HL-60 (cell line): ENCODE results near the gene CCDC85A.

Source experiments
- DNase-seq, 2 experiments: peaks; one replicate each; pipeline ENCODE4 v3.0.0-alpha.2; 2010 to 2020; ENCODE audit warnings: low read depth in 1 of 2, low spot score in 1 of 2
- H3K27ac ChIP-seq: fragments of 250-450 bp; sonication (Bioruptor Pico); replicated peaks from 2 replicates; pipeline ENCODE4 v1.5.1; 2020; ENCODE audit warnings: mild to moderate bottlenecking, moderate library complexity
- H3K27me3 ChIP-seq: fragments of 250-450 bp; sonication (Bioruptor Pico); 2 replicates; pipeline ENCODE4 v1.5.1; 2021; ENCODE audit warnings: mild to moderate bottlenecking, moderate library complexity; ENCODE audit not compliant: insufficient read depth, poor library complexity, severe bottlenecking
- H3K4me3 ChIP-seq: replicated peaks from 2 replicates; pipeline ENCODE4 v1.5.1; 2011; ENCODE audit warnings: mild to moderate bottlenecking, control low read depth, low read length; ENCODE audit not compliant: insufficient read depth
- GABPA ChIP-seq: IDR thresholded peaks from 2 replicates; pipeline ENCODE4 v1.6.1; 2012; ENCODE audit warnings: low read depth
- POLR2AphosphoS5 ChIP-seq: IDR thresholded peaks from 2 replicates; pipeline ENCODE4 v1.6.1; 2012; ENCODE audit warnings: low read depth
- SPI1 ChIP-seq: IDR thresholded peaks from 2 replicates; pipeline ENCODE4 v1.6.1; 2012; ENCODE audit warnings: low read depth, mild to moderate bottlenecking, borderline replicate concordance
- TF ChIP-seq, protein P1 (sequence below): IDR thresholded peaks from one replicate; pipeline ENCODE4 v1.5.1; 2011; ENCODE audit warnings: low read length, control low read depth, inconsistent platforms; ENCODE audit not compliant: insufficient read depth
- TF ChIP-seq, protein P2 (sequence below): IDR thresholded peaks from 2 replicates; pipeline ENCODE4 v1.6.1; 2012; ENCODE audit warnings: low read depth; ENCODE audit not compliant: insufficient replicate concordance

Gene CCDC85A

DNA sequence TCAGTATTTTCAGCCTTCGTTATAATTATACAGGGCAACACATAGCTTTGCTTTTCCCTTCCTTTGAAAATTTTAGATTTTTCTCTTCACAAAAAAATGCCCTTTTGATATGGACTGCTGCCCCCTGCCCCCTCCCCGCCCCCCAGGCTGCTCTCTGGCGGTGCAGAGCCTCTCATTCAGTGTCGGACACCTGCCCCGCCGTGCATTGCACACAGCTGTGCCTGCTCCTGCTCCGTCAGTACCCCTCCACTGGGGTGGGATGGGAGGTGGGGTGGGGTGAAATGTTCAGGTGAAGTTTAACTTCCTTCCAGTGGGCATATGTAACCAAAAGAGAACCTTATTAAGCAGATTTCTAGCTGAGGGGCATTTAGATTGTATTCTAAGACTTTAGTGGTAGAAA lies 148.0 kb downstream of the CCDC85A start:
- no peak for TF ChIP-seq SPI1
- no peaks in the 10 kb centered on the region for H3K27me3 ChIP-seq
- H3K4me3 ChIP-seq: no peak overlapping the region
- no peak for DNase-seq
- H3K27ac ChIP-seq: no peak overlapping the region

DNA sequence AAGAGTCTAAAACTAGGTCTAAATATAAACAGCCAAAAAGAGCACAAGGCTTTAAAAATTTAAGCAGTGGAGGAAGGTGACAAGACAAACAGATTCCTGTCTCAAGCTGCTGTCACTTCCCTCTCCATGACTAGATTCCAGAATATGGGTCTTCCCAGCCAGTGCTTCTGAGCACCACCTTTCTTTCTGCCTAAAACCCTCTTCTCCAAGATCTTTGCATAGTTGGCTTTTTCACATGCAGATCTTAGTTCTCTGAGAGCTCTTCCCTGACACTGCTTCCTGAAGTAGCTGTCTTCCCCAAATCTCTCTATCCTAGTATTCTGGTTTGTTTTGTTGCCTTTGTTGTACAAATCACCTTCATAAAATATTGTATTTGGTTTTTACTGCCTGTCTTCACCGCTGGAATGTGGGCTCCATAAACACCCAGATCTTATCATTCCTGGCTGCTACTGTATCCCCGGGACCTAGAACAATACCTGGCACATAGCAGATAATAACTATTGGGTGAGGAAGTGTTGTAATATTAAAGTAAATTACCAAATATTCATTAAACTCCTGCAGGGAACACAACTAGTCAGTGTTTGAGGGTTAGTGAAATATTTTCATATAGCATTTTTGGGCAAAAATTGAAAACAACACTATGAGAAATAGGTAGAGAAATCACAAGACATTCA lies 150.2 kb downstream of the CCDC85A start:
- H3K27me3 ChIP-seq: no peaks in the 10 kb centered on the region
- no peak for TF ChIP-seq GABPA
- no peak for DNase-seq
- H3K4me3 ChIP-seq: no peak overlapping the region
- no peak overlapping the region for H3K27ac ChIP-seq

DNA sequence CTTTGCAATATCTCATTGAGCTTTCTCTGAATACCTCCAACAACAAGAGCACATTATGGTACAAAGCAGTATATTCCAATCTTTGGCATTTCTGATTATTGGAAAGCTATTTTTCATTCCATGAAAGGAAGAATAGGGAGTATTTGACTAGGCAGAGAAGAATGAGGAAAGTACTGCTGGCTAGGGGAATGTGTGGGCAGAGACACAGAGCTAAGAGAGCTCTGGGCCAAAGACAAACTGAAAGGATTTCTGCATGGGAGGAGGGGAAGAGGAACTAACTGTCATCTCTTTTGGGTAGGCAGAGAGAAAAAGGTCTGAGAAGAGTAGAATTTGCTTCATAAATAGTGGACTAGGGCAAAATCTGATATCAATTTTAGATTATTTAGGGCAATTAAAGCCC lies 150.8 kb downstream of the CCDC85A start:
- TF ChIP-seq, protein P1, sequence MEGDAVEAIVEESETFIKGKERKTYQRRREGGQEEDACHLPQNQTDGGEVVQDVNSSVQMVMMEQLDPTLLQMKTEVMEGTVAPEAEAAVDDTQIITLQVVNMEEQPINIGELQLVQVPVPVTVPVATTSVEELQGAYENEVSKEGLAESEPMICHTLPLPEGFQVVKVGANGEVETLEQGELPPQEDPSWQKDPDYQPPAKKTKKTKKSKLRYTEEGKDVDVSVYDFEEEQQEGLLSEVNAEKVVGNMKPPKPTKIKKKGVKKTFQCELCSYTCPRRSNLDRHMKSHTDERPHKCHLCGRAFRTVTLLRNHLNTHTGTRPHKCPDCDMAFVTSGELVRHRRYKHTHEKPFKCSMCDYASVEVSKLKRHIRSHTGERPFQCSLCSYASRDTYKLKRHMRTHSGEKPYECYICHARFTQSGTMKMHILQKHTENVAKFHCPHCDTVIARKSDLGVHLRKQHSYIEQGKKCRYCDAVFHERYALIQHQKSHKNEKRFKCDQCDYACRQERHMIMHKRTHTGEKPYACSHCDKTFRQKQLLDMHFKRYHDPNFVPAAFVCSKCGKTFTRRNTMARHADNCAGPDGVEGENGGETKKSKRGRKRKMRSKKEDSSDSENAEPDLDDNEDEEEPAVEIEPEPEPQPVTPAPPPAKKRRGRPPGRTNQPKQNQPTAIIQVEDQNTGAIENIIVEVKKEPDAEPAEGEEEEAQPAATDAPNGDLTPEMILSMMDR: no peak
- TF ChIP-seq SPI1: no peak
- TF ChIP-seq GABPA: no peak
- TF ChIP-seq, protein P2, sequence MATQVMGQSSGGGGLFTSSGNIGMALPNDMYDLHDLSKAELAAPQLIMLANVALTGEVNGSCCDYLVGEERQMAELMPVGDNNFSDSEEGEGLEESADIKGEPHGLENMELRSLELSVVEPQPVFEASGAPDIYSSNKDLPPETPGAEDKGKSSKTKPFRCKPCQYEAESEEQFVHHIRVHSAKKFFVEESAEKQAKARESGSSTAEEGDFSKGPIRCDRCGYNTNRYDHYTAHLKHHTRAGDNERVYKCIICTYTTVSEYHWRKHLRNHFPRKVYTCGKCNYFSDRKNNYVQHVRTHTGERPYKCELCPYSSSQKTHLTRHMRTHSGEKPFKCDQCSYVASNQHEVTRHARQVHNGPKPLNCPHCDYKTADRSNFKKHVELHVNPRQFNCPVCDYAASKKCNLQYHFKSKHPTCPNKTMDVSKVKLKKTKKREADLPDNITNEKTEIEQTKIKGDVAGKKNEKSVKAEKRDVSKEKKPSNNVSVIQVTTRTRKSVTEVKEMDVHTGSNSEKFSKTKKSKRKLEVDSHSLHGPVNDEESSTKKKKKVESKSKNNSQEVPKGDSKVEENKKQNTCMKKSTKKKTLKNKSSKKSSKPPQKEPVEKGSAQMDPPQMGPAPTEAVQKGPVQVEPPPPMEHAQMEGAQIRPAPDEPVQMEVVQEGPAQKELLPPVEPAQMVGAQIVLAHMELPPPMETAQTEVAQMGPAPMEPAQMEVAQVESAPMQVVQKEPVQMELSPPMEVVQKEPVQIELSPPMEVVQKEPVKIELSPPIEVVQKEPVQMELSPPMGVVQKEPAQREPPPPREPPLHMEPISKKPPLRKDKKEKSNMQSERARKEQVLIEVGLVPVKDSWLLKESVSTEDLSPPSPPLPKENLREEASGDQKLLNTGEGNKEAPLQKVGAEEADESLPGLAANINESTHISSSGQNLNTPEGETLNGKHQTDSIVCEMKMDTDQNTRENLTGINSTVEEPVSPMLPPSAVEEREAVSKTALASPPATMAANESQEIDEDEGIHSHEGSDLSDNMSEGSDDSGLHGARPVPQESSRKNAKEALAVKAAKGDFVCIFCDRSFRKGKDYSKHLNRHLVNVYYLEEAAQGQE: no peak
- TF ChIP-seq POLR2AphosphoS5: no peak
- Histone ChIP-seq H3K27me3 (no peaks in the 10 kb centered on the region), H3K27ac (no peak overlapping the region), H3K4me3 (no peak overlapping the region)
- DNase-seq: no peak

DNA sequence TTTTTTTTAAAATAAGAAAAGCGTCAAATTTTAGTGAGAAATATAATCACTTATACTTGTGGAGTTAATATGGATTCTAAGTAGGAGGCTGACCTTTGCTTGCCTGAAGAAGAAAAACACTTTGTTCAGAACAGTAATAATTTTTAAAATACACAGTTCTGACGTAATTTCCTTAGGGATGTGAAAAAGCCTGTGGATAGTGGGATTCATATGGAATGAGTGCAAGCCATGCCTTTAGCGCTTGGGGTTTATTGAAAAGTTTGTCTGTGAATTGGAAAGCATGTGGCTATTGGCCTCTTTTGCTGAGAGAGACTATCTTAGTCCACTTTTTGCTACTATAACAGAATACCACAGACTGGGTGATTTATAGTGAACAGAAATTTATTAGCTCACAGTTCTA lies 151.3 kb downstream of the CCDC85A start:
- no peak overlapping the region for H3K27ac ChIP-seq
- DNase-seq: no peak
- TF ChIP-seq, protein P2: no peak
- TF ChIP-seq POLR2AphosphoS5: no peak
- TF ChIP-seq SPI1: no peak
- TF ChIP-seq, protein P1: no peak
- TF ChIP-seq GABPA: no peak

DNA sequence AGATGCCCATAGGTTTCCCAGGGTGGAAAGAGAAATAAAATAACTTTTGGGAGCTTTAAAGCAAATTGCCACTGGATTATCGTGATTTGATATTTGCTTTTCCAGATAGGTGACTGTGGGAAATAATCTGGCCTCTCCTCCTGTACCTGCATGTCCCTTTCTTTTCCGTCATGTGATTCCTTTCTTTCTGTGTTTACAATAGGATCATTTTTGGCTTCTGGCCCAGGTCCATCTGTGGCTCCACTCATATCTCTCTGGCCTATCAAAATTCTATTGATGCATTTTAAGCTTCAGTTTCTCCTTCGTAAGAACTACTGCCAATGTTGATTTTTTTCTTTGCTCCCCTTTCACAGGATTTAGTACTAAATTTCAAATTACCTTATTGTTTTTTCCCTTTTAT lies 153.6 kb downstream of the CCDC85A start:
- H3K27me3 ChIP-seq: no peaks in the 10 kb centered on the region
- no peak for DNase-seq
- no peak overlapping the region for H3K4me3 ChIP-seq
- TF ChIP-seq, protein P2: no peak
- no peak for TF ChIP-seq POLR2AphosphoS5
- TF ChIP-seq, protein P1: no peak
- TF ChIP-seq GABPA: no peak
- TF ChIP-seq SPI1: no peak
- H3K27ac ChIP-seq: no peak overlapping the region

More for the DNA sequence above, 151.3 kb downstream of the CCDC85A start:
- Histone ChIP-seq H3K27me3 (no peaks in the 10 kb centered on the region), H3K4me3 (no peak overlapping the region)
